Dedifferentiated amniotic fluid mesenchymal stem cell (primary cell): ENCODE data around the gene KIAA0319L.
"Not testable (repeated sequence)": the region's sequence is repeated elsewhere in the genome, so short reads cannot be mapped to it uniquely, and the experiment has no call there.

Experiments
- DNase-seq: peaks from one replicate; pipeline ENCODE4 v3.0.0-alpha.2; 2016; ENCODE audit errors: extremely low spot score

Gene KIAA0319L

DNA sequence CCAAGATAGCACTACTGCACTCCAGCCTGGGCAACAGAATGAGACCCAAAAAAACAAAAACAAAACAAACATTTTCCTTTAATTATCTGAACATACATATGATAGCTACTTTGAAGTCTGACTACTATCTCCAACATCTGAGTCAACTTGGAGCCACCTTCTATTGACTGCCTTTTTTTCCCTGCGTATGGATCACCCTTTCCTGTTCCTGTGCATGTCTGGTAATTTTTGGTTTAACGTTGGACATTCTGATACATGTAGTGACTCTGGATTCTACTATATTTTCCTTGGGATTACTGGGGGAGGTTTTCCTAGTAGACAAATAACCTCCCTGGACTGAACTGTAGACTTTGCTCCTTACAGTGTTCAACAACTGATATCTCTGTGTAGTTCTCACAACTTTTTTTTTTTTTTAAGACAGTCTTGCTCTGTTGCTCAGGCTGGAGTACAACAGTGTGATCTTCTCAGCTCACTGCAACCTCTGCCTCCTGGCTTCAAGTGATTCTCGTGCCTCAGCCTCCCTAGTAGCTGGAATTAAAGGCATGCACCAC, 70.3 kb downstream of the KIAA0319L start:
- DNase-seq: no peak

DNA sequence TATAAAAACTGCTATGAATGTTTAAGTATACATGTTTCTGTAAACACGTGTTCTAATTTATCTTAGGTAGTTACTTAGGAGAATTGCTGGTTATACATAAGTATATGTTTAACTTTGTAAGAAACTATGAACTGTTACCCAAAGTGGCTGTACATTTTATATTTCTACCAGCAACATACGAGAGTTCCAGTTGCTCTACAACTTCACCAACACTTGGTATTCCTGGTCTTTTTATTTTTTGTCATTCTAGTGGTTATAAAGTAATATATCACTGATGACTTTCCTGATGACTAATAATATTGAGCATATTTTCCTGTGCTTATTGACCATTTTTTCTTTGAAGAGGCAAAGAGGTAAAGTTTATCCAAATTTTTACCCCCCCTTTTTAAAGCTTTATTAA, 76.0 kb downstream of the KIAA0319L start:
- no peak for DNase-seq

DNA sequence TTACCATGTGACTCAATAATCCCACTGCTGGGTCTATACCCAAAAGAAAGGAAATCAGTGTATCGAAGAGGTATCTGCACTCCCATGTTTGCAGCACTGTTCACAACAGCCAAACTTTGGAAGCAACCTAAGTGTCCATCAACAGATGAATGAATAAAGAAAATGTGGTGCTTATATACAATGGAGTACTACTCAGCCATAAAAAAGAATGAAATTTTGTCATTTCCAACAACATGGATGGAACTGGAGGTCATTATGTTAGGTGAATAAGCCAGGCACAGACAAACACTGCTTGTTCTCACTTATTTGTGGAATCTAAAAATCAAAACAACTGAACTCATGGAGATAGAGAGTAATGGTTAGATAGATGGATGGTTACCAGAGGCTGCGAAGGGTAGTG, 79.3 kb downstream of the KIAA0319L start:
- DNase-seq: no peak

GRCh38 chr1:35475856-35476674, 81.1 kb downstream of the KIAA0319L start:
- DNase-seq: peak; percentile 37

DNA sequence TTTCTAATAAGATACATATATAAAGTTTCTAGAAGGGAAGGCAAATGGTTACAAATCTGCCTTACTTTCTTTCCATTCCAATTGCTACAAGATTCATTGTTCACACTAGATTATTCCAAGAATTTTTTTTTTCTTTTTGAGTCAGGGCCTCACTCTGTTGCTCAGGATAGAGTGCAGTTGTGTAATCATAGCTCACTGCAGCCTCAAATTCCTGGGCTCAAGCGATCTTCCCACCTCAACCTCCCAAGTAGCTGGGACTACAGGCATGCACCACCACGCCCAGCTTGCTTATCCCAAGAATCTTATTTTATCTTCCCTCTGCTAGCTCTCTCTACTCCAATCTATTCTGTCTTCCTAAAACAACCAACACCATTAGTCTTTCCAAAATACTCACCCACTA, 81.8 kb downstream of the KIAA0319L start:
- DNase-seq: no peak

DNA sequence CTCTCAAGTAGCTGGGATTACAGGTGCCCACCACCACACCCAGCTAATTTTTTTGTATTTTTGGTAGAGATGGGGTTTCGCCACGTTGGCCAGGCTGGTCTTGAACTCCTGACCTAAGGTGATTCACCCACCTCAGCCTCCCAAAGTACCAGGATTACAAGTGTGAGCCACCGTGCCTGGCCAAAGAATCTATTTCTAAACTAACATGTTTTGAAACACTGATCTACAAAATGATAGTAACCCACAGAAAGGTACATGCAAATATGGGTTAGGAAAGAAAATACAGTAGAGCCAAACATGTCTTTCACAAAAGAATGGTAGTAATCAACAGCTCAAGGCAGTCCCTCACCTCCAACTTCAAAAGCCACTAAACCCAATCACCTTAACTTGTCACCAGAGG, 84.0 kb downstream of the KIAA0319L start:
- not testable (repeated sequence) for DNase-seq

GRCh38 chr1:35470977-35471613, 86.1 kb downstream of the KIAA0319L start:
- DNase-seq: no peak

GRCh38 chr1:35466120-35466519, 91.1 kb downstream of the KIAA0319L start:
- DNase-seq: no peak

- not testable (repeated sequence) for DNase-seq
Measured at GRCh38 chr1:35463749-35464148, 93.5 kb downstream of the KIAA0319L start.

- no peak for DNase-seq
Measured at GRCh38 chr1:35463232-35463631, 94.0 kb downstream of the KIAA0319L start.

DNA sequence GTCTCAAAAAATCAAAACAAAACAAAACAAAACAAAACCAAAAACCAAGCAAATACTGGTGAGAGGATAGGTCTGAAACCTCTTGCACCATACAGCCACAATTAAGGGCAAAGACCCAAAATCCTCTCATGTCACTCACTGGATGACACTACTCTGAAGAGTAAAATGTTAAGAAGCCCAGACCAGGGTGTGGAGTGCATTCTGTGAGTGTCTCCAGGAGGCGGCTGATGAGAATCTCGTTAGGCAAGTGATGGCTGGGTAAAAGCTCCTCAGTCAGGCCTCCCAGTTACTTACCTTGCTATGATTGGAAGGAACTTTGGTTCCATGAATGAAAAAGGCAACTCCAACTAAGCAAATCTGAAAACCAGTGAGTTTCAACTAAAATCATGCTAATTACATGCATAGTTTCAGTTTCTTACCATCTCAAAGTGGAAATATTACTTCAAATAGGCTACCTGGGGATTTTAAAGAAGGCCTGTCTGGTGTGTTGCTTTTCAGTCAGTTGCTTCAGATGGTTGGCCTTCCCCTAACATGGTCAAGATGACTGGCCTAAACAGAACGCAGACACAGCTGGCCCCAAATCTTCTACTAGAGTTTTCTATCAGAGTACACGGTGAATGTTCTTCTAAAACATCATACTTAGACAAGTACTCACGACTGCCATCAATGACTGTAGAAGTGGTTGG, 95.1 kb downstream of the KIAA0319L start:
- no peak for DNase-seq

DNA sequence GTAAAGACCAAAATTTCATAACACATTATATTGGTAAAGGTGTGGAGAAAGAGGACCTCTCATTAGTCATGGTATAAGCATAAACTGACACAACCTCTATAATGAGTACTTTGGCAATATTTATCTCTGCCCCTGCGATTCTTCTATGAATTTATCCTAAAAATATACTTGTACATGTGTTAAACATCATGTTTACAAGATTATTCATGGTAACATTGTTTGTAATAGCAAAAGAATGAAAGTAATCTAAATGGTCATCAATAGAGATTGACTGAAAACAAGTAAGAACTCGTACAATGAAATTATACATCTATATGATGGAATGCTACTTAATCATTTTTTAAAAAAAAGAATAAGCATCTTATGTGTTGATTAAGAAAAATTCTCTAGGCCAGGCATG, 96.4 kb downstream of the KIAA0319L start:
- no peak for DNase-seq

GRCh38 chr1:35454616-35455015, 102.6 kb downstream of the KIAA0319L start:
- DNase-seq: peak; percentile 65

DNA sequence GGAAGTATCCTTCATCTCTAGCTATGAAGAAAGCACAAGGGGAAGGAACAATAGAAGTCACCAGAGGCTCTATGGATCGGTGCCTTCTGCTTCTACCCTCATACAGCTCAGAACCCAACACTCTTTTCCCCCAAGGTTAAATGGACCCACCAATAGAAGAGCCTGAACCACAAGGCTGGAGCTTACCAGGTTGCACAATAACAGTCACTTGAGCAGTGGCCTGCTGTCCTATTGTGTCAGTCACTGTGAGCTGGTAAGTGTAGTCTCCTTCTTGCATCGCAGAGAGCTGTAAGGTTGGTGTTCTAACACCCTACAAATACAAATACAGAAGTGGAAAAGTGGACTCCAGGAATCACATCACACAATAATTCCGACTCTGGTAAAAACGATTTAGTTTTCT, 103.0 kb downstream of the KIAA0319L start:
- no peak for DNase-seq

DNA sequence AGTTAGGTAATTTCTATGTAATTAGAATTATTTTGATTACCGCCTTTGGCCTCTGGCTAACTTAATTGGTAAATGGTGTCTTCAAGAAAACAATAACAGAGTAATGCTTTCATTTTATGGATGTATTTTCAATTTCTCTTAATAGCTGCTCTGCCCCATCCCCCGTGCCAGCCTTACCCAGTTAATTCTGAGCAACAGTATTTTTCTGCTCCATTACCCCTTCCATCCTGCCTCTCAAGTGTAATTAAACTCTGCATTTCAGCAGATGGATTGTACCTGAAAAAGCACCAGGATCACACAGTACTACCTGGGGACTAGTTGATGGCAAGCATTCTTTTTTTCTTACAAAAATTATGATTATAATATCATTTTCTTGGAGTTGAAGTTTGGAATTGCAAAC, 104.2 kb downstream of the KIAA0319L start:
- no peak for DNase-seq

- peak; percentile 91 for DNase-seq
Measured at GRCh38 chr1:35452106-35452774, 105.0 kb downstream of the KIAA0319L start.

GRCh38 chr1:35451125-35451528, 106.1 kb downstream of the KIAA0319L start:
- DNase-seq: peak; percentile 83

- peak; percentile 89 for DNase-seq
Measured at GRCh38 chr1:35449334-35450008, 107.7 kb downstream of the KIAA0319L start.

GRCh38 chr1:35448344-35448801, 108.8 kb downstream of the KIAA0319L start:
- peak; percentile 66 for DNase-seq

GRCh38 chr1:35447278-35447677, 109.9 kb downstream of the KIAA0319L start:
- DNase-seq: no peak

DNA sequence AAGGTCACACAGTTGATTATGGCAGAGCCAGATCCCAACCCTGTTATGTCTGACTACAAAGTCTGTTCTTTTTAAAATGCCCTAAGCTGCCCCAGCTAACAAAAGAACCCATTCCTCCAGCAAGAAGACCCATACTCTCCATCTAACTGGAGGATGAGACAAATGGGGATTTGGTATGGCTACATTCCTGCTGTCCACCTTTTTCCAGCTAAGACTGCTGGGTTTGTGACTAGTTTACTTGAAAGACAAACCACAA, 112.8 kb downstream of the KIAA0319L start:
- DNase-seq: no peak
